HEK293T (cell line): ENCODE results near the gene FKRP.

Source experiments
- BHLHE40 ChIP-seq: fragments of 450-650 bp; IDR thresholded peaks from 2 replicates; pipeline ENCODE4 v1.6.1; 2016; ENCODE audit warnings: mild to moderate bottlenecking, moderate library complexity, borderline replicate concordance
- CTBP1 ChIP-seq: fragments of 450-650 bp; IDR thresholded peaks from 2 replicates; pipeline ENCODE4 v1.6.1; 2016; ENCODE audit warnings: borderline replicate concordance
- ELF4 ChIP-seq: fragments of 450-650 bp; IDR thresholded peaks from 2 replicates; pipeline ENCODE4 v1.6.1; 2017; ENCODE audit warnings: antibody characterized with exemption
- FOXA1 ChIP-seq: fragments of 450-650 bp; IDR thresholded peaks from 2 replicates; pipeline ENCODE4 v1.6.1; 2016; ENCODE audit warnings: mild to moderate bottlenecking
- FOXK2 ChIP-seq: fragments of 450-650 bp; IDR thresholded peaks from 2 replicates; pipeline ENCODE4 v1.6.1; 2016; ENCODE audit warnings: mild to moderate bottlenecking
- FOXM1 ChIP-seq: fragments of 450-650 bp; IDR thresholded peaks from 2 replicates; pipeline ENCODE4 v1.6.1; 2017; ENCODE audit warnings: mild to moderate bottlenecking, borderline replicate concordance
- L3MBTL2 ChIP-seq: fragments of 450-650 bp; conservative IDR thresholded peaks from 2 replicates; pipeline ENCODE4 v1.6.1; 2016; ENCODE audit warnings: mild to moderate bottlenecking
- LEF1 ChIP-seq: fragments of 450-650 bp; IDR thresholded peaks from 2 replicates; pipeline ENCODE4 v1.6.1; 2017; ENCODE audit warnings: mild to moderate bottlenecking, borderline replicate concordance
- NFRKB ChIP-seq: fragments of 450-650 bp; IDR thresholded peaks from 2 replicates; pipeline ENCODE4 v1.6.1; 2016; ENCODE audit warnings: mild to moderate bottlenecking, moderate library complexity
- SP1 ChIP-seq: fragments of 450-650 bp; IDR thresholded peaks from 2 replicates; pipeline ENCODE4 v1.6.1; 2017
- SUZ12 ChIP-seq: fragments of 450-650 bp; IDR thresholded peaks from 2 replicates; pipeline ENCODE4 v1.6.1; 2016; ENCODE audit warnings: mild to moderate bottlenecking
- TARDBP ChIP-seq: fragments of 450-650 bp; IDR thresholded peaks from 2 replicates; pipeline ENCODE4 v1.6.1; 2016
- ZNF384 ChIP-seq: fragments of 450-650 bp; IDR thresholded peaks from 2 replicates; pipeline ENCODE4 v1.6.1; 2016

GRCh38 chr19:46730187-46730586 is 15.7 kb upstream of the FKRP start:
- no peak for TF ChIP-seq CTBP1
- TF ChIP-seq LEF1, result no peak
- no peak for TF ChIP-seq FOXA1
- no peak for TF ChIP-seq SUZ12
- TF ChIP-seq TARDBP, result no peak
- TF ChIP-seq ELF4, result no peak
- TF ChIP-seq ZNF384, result no peak
- no peak for TF ChIP-seq BHLHE40
- no peak for TF ChIP-seq SP1
- no peak for TF ChIP-seq L3MBTL2
- TF ChIP-seq NFRKB, result no peak
- no peak for TF ChIP-seq FOXK2
- no peak for TF ChIP-seq FOXM1
